OCI-M1 (cell line): ENCODE data around the gene SWAP70.
A peak's percentile ranks its signal among the peaks of the same experiment; 100 is the strongest.

Source experiments
- DNase-seq: peaks from one replicate; lab custom pipeline; 2025; lab: John Stamatoyannopoulos, UW

Gene SWAP70

GRCh38 chr11:9651899-9652748 lies 11.8 kb upstream of the SWAP70 start:
- DNase-seq, result peak; percentile 93

GRCh38 chr11:9653871-9654270 lies 10.0 kb upstream of the SWAP70 start:
- no peak for DNase-seq

- no peak for DNase-seq
Measured at GRCh38 chr11:9656864-9657263, 7.0 kb upstream of the SWAP70 start.

- DNase-seq, result no peak
Measured at GRCh38 chr11:9657531-9657930, 6.3 kb upstream of the SWAP70 start.

- no peak for DNase-seq
Measured at GRCh38 chr11:9660886-9661285, 3.0 kb upstream of the SWAP70 start.

GRCh38 chr11:9662273-9662672 lies 1.6 kb upstream of the SWAP70 start:
- peak; percentile 90 for DNase-seq

- peak; percentile 73 for DNase-seq
Measured at GRCh38 chr11:9664276-9665171, 647 bp downstream of the SWAP70 start.

- no peak for DNase-seq
Measured at GRCh38 chr11:9665749-9666148, 1.9 kb downstream of the SWAP70 start.

GRCh38 chr11:9669954-9670353 lies 6.1 kb downstream of the SWAP70 start:
- DNase-seq, result no peak

GRCh38 chr11:9672288-9672916 lies 8.5 kb downstream of the SWAP70 start:
- no peak for DNase-seq

- DNase-seq, result no peak
Measured at GRCh38 chr11:9672918-9673317, 9.0 kb downstream of the SWAP70 start.

GRCh38 chr11:9675691-9676090 lies 11.8 kb downstream of the SWAP70 start:
- no peak for DNase-seq

- DNase-seq, result no peak
Measured at GRCh38 chr11:9677951-9678350, 14.1 kb downstream of the SWAP70 start.

- DNase-seq, result no peak
Measured at GRCh38 chr11:9678576-9678975, 14.7 kb downstream of the SWAP70 start.

GRCh38 chr11:9680028-9680427 lies 16.2 kb downstream of the SWAP70 start:
- DNase-seq, result no peak

- DNase-seq, result no peak
Measured at GRCh38 chr11:9681583-9682372, 17.9 kb downstream of the SWAP70 start.

- DNase-seq, result peak; percentile 41
Measured at GRCh38 chr11:9687711-9688477, 24.0 kb downstream of the SWAP70 start.

GRCh38 chr11:9688716-9689511 lies 25.0 kb downstream of the SWAP70 start:
- peak; percentile 76 for DNase-seq

- DNase-seq, result no peak
Measured at GRCh38 chr11:9689721-9690120, 25.8 kb downstream of the SWAP70 start.

GRCh38 chr11:9691865-9692264 lies 28.0 kb downstream of the SWAP70 start:
- peak; percentile 65 for DNase-seq
